ENCODE measurements around the gene UBE2J1.
A peak's percentile ranks its signal among the peaks of the same experiment; 100 is the strongest.

Gene UBE2J1

GRCh38 chr6:89378628-89379027 lies 26.1 kb upstream of the UBE2J1 start:
- no peak overlapping the region for H3K27ac Mint-ChIP-seq
- H3K4me1 Mint-ChIP-seq (ENCODE audit: low read depth): peaks cover 30% of the 10 kb centered on the region
- peaks cover 13% of the 10 kb centered on the region for H3K36me3 Mint-ChIP-seq (ENCODE audit: low read depth)
- no peaks in the 10 kb centered on the region for H3K9me3 Mint-ChIP-seq
- peaks cover 3% of the 10 kb centered on the region for H3K27me3 Mint-ChIP-seq (ENCODE audit: low read depth)
- no peak overlapping the region for H3K4me3 Mint-ChIP-seq

- Mint-ChIP-seq H3K4me1 (ENCODE audit: low read depth) (peaks cover 42% of the 10 kb centered on the region), H3K4me3 (peak overlapping the region; percentile 5), H3K27ac (peak overlapping the region; percentile 70), H3K36me3 (ENCODE audit: low read depth) (peaks cover 12% of the 10 kb centered on the region), H3K9me3 (no peaks in the 10 kb centered on the region), H3K27me3 (ENCODE audit: low read depth) (no peaks in the 10 kb centered on the region)
These were observed 23.1 kb upstream of the UBE2J1 start for GRCh38 chr6:89375427-89376267.

- Mint-ChIP-seq H3K4me1 (ENCODE audit: low read depth) (peaks cover 44% of the 10 kb centered on the region), H3K36me3 (ENCODE audit: low read depth) (peaks cover 10% of the 10 kb centered on the region), H3K27ac (peak overlapping the region; percentile 89), H3K27me3 (ENCODE audit: low read depth) (no peaks in the 10 kb centered on the region), H3K4me3 (peak overlapping the region; percentile 48), H3K9me3 (no peaks in the 10 kb centered on the region)
These were observed 20.0 kb upstream of the UBE2J1 start for GRCh38 chr6:89372506-89372901.

GRCh38 chr6:89371849-89372505 lies 19.5 kb upstream of the UBE2J1 start:
- Mint-ChIP-seq H3K9me3 (no peaks in the 10 kb centered on the region), H3K4me1 (ENCODE audit: low read depth) (peaks cover 42% of the 10 kb centered on the region), H3K27me3 (ENCODE audit: low read depth) (no peaks in the 10 kb centered on the region), H3K27ac (peak overlapping the region; percentile 89), H3K4me3 (peak overlapping the region; percentile 48), H3K36me3 (ENCODE audit: low read depth) (peaks cover 9% of the 10 kb centered on the region)

GRCh38 chr6:89368999-89369398 lies 16.5 kb upstream of the UBE2J1 start:
- Mint-ChIP-seq H3K4me1 (ENCODE audit: low read depth) (peaks cover 30% of the 10 kb centered on the region), H3K4me3 (no peak overlapping the region), H3K27me3 (ENCODE audit: low read depth) (no peaks in the 10 kb centered on the region), H3K36me3 (ENCODE audit: low read depth) (peaks cover 4% of the 10 kb centered on the region), H3K27ac (no peak overlapping the region), H3K9me3 (no peaks in the 10 kb centered on the region)

- H3K27me3 Mint-ChIP-seq (ENCODE audit: low read depth): no peaks in the 10 kb centered on the region
- H3K4me1 Mint-ChIP-seq (ENCODE audit: low read depth): peaks cover 31% of the 10 kb centered on the region
- H3K9me3 Mint-ChIP-seq: no peaks in the 10 kb centered on the region
These were observed 15.6 kb upstream of the UBE2J1 start for GRCh38 chr6:89368107-89368506.

GRCh38 chr6:89364586-89364985 lies 12.1 kb upstream of the UBE2J1 start:
- Mint-ChIP-seq H3K27me3 (ENCODE audit: low read depth) (no peaks in the 10 kb centered on the region), H3K9me3 (no peaks in the 10 kb centered on the region), H3K4me1 (ENCODE audit: low read depth) (peaks cover 31% of the 10 kb centered on the region), H3K27ac (no peak overlapping the region), H3K36me3 (ENCODE audit: low read depth) (peaks cover 7% of the 10 kb centered on the region), H3K4me3 (no peak overlapping the region)

More at GRCh38 chr6:89368107-89368506, 15.6 kb upstream of the UBE2J1 start:
- Mint-ChIP-seq H3K4me3 (no peak overlapping the region), H3K27ac (no peak overlapping the region), H3K36me3 (ENCODE audit: low read depth) (peaks cover 4% of the 10 kb centered on the region)

GRCh38 chr6:89361171-89361570 lies 8.6 kb upstream of the UBE2J1 start:
- Mint-ChIP-seq H3K36me3 (ENCODE audit: low read depth) (peaks cover 5% of the 10 kb centered on the region), H3K27me3 (ENCODE audit: low read depth) (no peaks in the 10 kb centered on the region), H3K4me1 (ENCODE audit: low read depth) (peaks cover 46% of the 10 kb centered on the region), H3K27ac (no peak overlapping the region), H3K9me3 (no peaks in the 10 kb centered on the region), H3K4me3 (no peak overlapping the region)

- no peak overlapping the region for H3K27ac Mint-ChIP-seq
- no peaks in the 10 kb centered on the region for H3K27me3 Mint-ChIP-seq (ENCODE audit: low read depth)
- peaks cover 48% of the 10 kb centered on the region for H3K4me1 Mint-ChIP-seq (ENCODE audit: low read depth)
- no peak overlapping the region for H3K4me3 Mint-ChIP-seq
- peaks cover 5% of the 10 kb centered on the region for H3K36me3 Mint-ChIP-seq (ENCODE audit: low read depth)
- no peaks in the 10 kb centered on the region for H3K9me3 Mint-ChIP-seq
These were observed 8.0 kb upstream of the UBE2J1 start for GRCh38 chr6:89360415-89360999.

GRCh38 chr6:89359561-89359960 lies 7.0 kb upstream of the UBE2J1 start:
- Mint-ChIP-seq H3K27ac (peak overlapping the region; percentile 19), H3K4me3 (no peak overlapping the region), H3K4me1 (ENCODE audit: low read depth) (peaks cover 49% of the 10 kb centered on the region), H3K9me3 (no peaks in the 10 kb centered on the region), H3K27me3 (ENCODE audit: low read depth) (no peaks in the 10 kb centered on the region), H3K36me3 (ENCODE audit: low read depth) (peaks cover 5% of the 10 kb centered on the region)

GRCh38 chr6:89357390-89357789 lies 4.9 kb upstream of the UBE2J1 start:
- Mint-ChIP-seq H3K27me3 (ENCODE audit: low read depth) (no peaks in the 10 kb centered on the region), H3K27ac (peak overlapping the region; percentile 94), H3K4me3 (peak overlapping the region; percentile 86), H3K4me1 (ENCODE audit: low read depth) (peaks cover 53% of the 10 kb centered on the region), H3K9me3 (no peaks in the 10 kb centered on the region), H3K36me3 (ENCODE audit: low read depth) (peaks cover 1% of the 10 kb centered on the region)

GRCh38 chr6:89356642-89357170 lies 4.2 kb upstream of the UBE2J1 start:
- H3K4me3 Mint-ChIP-seq: peak overlapping the region; percentile 86
- peaks cover 54% of the 10 kb centered on the region for H3K4me1 Mint-ChIP-seq (ENCODE audit: low read depth)
- H3K27ac Mint-ChIP-seq: peak overlapping the region; percentile 94
- H3K9me3 Mint-ChIP-seq: no peaks in the 10 kb centered on the region
- H3K36me3 Mint-ChIP-seq (ENCODE audit: low read depth): no peaks in the 10 kb centered on the region
- H3K27me3 Mint-ChIP-seq (ENCODE audit: low read depth): no peaks in the 10 kb centered on the region

- H3K27ac Mint-ChIP-seq: no peak overlapping the region
- no peak overlapping the region for H3K4me3 Mint-ChIP-seq
These were observed 3.1 kb upstream of the UBE2J1 start for GRCh38 chr6:89355511-89356194.

GRCh38 chr6:89353702-89354392 lies 1.3 kb upstream of the UBE2J1 start:
- no peaks in the 10 kb centered on the region for H3K9me3 Mint-ChIP-seq
- H3K27ac Mint-ChIP-seq: peak overlapping the region; percentile 78
- H3K27me3 Mint-ChIP-seq (ENCODE audit: low read depth): no peaks in the 10 kb centered on the region
- H3K36me3 Mint-ChIP-seq (ENCODE audit: low read depth): peaks cover 2% of the 10 kb centered on the region
- H3K4me1 Mint-ChIP-seq (ENCODE audit: low read depth): peaks cover 64% of the 10 kb centered on the region
- H3K4me3 Mint-ChIP-seq: peak overlapping the region; percentile 67

More at GRCh38 chr6:89355511-89356194, 3.1 kb upstream of the UBE2J1 start:
- peaks cover 57% of the 10 kb centered on the region for H3K4me1 Mint-ChIP-seq (ENCODE audit: low read depth)
- H3K27me3 Mint-ChIP-seq (ENCODE audit: low read depth): no peaks in the 10 kb centered on the region
- no peaks in the 10 kb centered on the region for H3K9me3 Mint-ChIP-seq
- H3K36me3 Mint-ChIP-seq (ENCODE audit: low read depth): no peaks in the 10 kb centered on the region
